Fibroblast of lung (primary cell): ENCODE measurements around the gene OGFR. TPM values are rescaled to one million over a fixed set of nuclear protein-coding genes. Genes with fewer than 3 reads are reported as not detected.

Experiments
- DNase-seq, 2 donors: peaks; one replicate each; pipeline versions ENCODE4 v3.0.0 to v3.0.0-alpha.2; 2010; ENCODE audit warnings: low read depth in 2 of 2
- H2AFZ ChIP-seq: 2 replicates; pipeline ENCODE4 v1.5.1; 2012; ENCODE audit warnings: low read length, control low read depth, inconsistent platforms
- H3K27ac ChIP-seq: 2 replicates; pipeline ENCODE4 v1.5.1; 2011; ENCODE audit warnings: low read length, control low read depth; ENCODE audit not compliant: insufficient read depth
- H3K27me3 ChIP-seq: 2 replicates; pipeline ENCODE4 v1.5.1; 2011; ENCODE audit warnings: mild to moderate bottlenecking, low read length; ENCODE audit not compliant: control insufficient read depth, insufficient read depth
- H3K36me3 ChIP-seq: 2 replicates; pipeline ENCODE4 v1.5.1; 2011; ENCODE audit warnings: low read length; ENCODE audit not compliant: control insufficient read depth, insufficient read depth
- H3K4me1 ChIP-seq: 2 replicates; pipeline ENCODE4 v1.5.1; 2011; ENCODE audit warnings: low read length; ENCODE audit not compliant: control insufficient read depth, insufficient read depth; ENCODE audit errors: extremely low read depth
- H3K4me2 ChIP-seq: 2 replicates; pipeline ENCODE4 v1.5.1; 2011; ENCODE audit warnings: low read length, control low read depth; ENCODE audit not compliant: insufficient read depth; ENCODE audit errors: extremely low read depth
- H3K4me3 ChIP-seq, 4 experiments: fragments of 200-600 bp in 1 of 4; sonication (generic) in 1 of 4; replicated peaks in 1 of 4; 2 replicates each; pipeline ENCODE4 v1.5.1; 2011 to 2016; ENCODE audit warnings: low read length in 4 of 4, low read depth in 3 of 4, mild to moderate bottlenecking in 3 of 4, control low read depth in 2 of 4, inconsistent platforms in 1 of 4, mixed read lengths in 1 of 4; ENCODE audit not compliant: insufficient read depth in 1 of 4; ENCODE audit errors: control extremely low read depth in 1 of 4
- H3K79me2 ChIP-seq: 2 replicates; pipeline ENCODE4 v1.5.1; 2012; ENCODE audit warnings: mild to moderate bottlenecking, low read length, inconsistent platforms; ENCODE audit not compliant: control insufficient read depth, insufficient read depth
- H3K9ac ChIP-seq: 2 replicates; pipeline ENCODE4 v1.5.1; 2011; ENCODE audit warnings: mild to moderate bottlenecking, low read length, control low read depth; ENCODE audit not compliant: insufficient read depth
- H3K9me3 ChIP-seq: 2 replicates; pipeline ENCODE4 v1.5.1; 2012; ENCODE audit warnings: low read depth, low read length; ENCODE audit not compliant: control insufficient read depth, insufficient read depth
- H4K20me1 ChIP-seq: 2 replicates; pipeline ENCODE4 v1.5.1; 2011; ENCODE audit warnings: low read length; ENCODE audit not compliant: control insufficient read depth, insufficient read depth; ENCODE audit errors: extremely low read depth
- CTCF ChIP-seq, 2 donors: IDR thresholded peaks in 1 of 2; conservative IDR thresholded peaks in 1 of 2; 1 replicate in 1 of 2; 2 replicates in 1 of 2; pipeline ENCODE4 v1.5.1; 2011 to 2012; ENCODE audit warnings: low read length in 2 of 2, control low read depth in 1 of 2, inconsistent platforms in 1 of 2, low read depth in 1 of 2, mild to moderate bottlenecking in 1 of 2
- EZH2 ChIP-seq: IDR thresholded peaks from 2 replicates; pipeline ENCODE4 v1.5.1; 2012; ENCODE audit warnings: low read length, control low read depth, mild to moderate bottlenecking; ENCODE audit errors: missing control alignments
- polyA plus RNA-seq, 2 donors: library from polyadenylated mRNA; depleted of rRNA in 1 of 2; stranded (reverse) in 1 of 2; unstranded in 1 of 2; fragments of >200 nt; gene quantifications; 2 replicates each; pipeline ENCODE4 v1.2.1, GENCODE V29; 2011 to 2012; ENCODE audit warnings: missing spikeins in 1 of 2
- total RNA-seq: library from RNA; depleted of rRNA; stranded (reverse); fragments of >200 nt; gene quantifications from 2 replicates; pipeline ENCODE4 v1.2.1, GENCODE V29; 2014

OGFR gene
- total and polyA plus RNA-seq, 2 donors (not counting 1 experiment from before 2014, with no cell fraction given) = 19.7 to 34.0 TPM

- TF ChIP-seq EZH2 (no peak), CTCF (conservative IDR thresholded peaks at IDR 0.05 in 1 of 2, IDR thresholded peaks at IDR 0.05 in 1 of 2; ENCODE audit: low read depth in 1 of 2, low read length in 2 of 2) (no peak)
- H2AFZ ChIP-seq = no peak overlapping the region
- H3K27ac ChIP-seq = no peak overlapping the region
- H3K27me3 ChIP-seq = no peaks in the 10 kb centered on the region
- H3K9me3 ChIP-seq = no peaks in the 10 kb centered on the region
- H3K4me2 ChIP-seq = no peak overlapping the region
- no peaks in the 10 kb centered on the region for H4K20me1 ChIP-seq
- H3K79me2 ChIP-seq = peaks cover 3% of the 10 kb centered on the region
- peaks cover 7% of the 10 kb centered on the region for H3K36me3 ChIP-seq
- no peak overlapping the region for H3K9ac ChIP-seq
- H3K4me1 ChIP-seq = no peaks in the 10 kb centered on the region
- DNase-seq = no peak
- no peak overlapping the region for H3K4me3 ChIP-seq
Observed at GRCh38 chr20:62854121-62854520, 49.5 kb downstream of the OGFR start.

- H3K27me3 ChIP-seq = no peaks in the 10 kb centered on the region
- no peaks in the 10 kb centered on the region for H3K4me1 ChIP-seq
- DNase-seq = no peak
- peaks cover 7% of the 10 kb centered on the region for H3K79me2 ChIP-seq
- no peak overlapping the region for H2AFZ ChIP-seq
- no peak overlapping the region for H3K4me2 ChIP-seq
- H3K4me3 ChIP-seq = no peak overlapping the region
- H3K9me3 ChIP-seq = no peaks in the 10 kb centered on the region
- no peak overlapping the region for H3K9ac ChIP-seq
- no peak overlapping the region for H3K27ac ChIP-seq
- no peaks in the 10 kb centered on the region for H4K20me1 ChIP-seq
- H3K36me3 ChIP-seq = peaks cover 7% of the 10 kb centered on the region
- TF ChIP-seq CTCF (conservative IDR thresholded peaks at IDR 0.05 in 1 of 2, IDR thresholded peaks at IDR 0.05 in 1 of 2; ENCODE audit: low read depth in 1 of 2, low read length in 2 of 2) (no peak), EZH2 (no peak)
Observed at GRCh38 chr20:62855120-62855519, 50.5 kb downstream of the OGFR start.

GRCh38 chr20:62856931-62857619, 52.4 kb downstream of the OGFR start:
- Histone ChIP-seq H3K36me3 (peaks cover 5% of the 10 kb centered on the region), H4K20me1 (no peaks in the 10 kb centered on the region), H2AFZ (no peak overlapping the region), H3K4me3 (no peak overlapping the region), H3K4me1 (no peaks in the 10 kb centered on the region), H3K27ac (no peak overlapping the region), H3K27me3 (no peaks in the 10 kb centered on the region), H3K9me3 (no peaks in the 10 kb centered on the region), H3K9ac (no peak overlapping the region), H3K4me2 (no peak overlapping the region), H3K79me2 (peaks cover 9% of the 10 kb centered on the region)
- TF ChIP-seq CTCF (conservative IDR thresholded peaks at IDR 0.05 in 1 of 2, IDR thresholded peaks at IDR 0.05 in 1 of 2; ENCODE audit: low read depth in 1 of 2, low read length in 2 of 2) (no peak), EZH2 (no peak)
- DNase-seq = no peak
